Suprapubic skin (tissue), 4 donors: ENCODE results near the gene CAPG. TPM values are rescaled to one million over a fixed set of nuclear protein-coding genes. Genes with fewer than 3 reads are reported as not detected.

Experiments
- DNase-seq, 2 donors: peaks; one replicate each; pipeline ENCODE4 v3.0.0-alpha.2; 2019; ENCODE audit warnings: low spot score in 2 of 2
- H3K27ac ChIP-seq: fragments of 200-600 bp; sonication (generic); one replicate; pipeline ENCODE4 v1.5.1; 2019
- H3K27me3 ChIP-seq: fragments of 200-600 bp; sonication (generic); one replicate; pipeline ENCODE4 v1.5.1; 2019
- H3K36me3 ChIP-seq: fragments of 200-600 bp; sonication (generic); one replicate; pipeline ENCODE4 v1.5.1; 2019
- H3K4me1 ChIP-seq: fragments of 200-600 bp; sonication (generic); one replicate; pipeline ENCODE4 v1.5.1; 2019
- H3K4me3 ChIP-seq: fragments of 200-600 bp; sonication (generic); one replicate; pipeline ENCODE4 v1.5.1; 2019; ENCODE audit warnings: mild to moderate bottlenecking
- H3K9me3 ChIP-seq: fragments of 200-600 bp; sonication (generic); one replicate; pipeline ENCODE4 v1.5.1; 2019
- EP300 ChIP-seq: sonication (generic); formaldehyde crosslinking; IDR thresholded peaks from one replicate; pipeline ENCODE4 v1.6.1; 2017; ENCODE audit warnings: antibody characterized with exemption
- POLR2A ChIP-seq, 2 donors: fragments of 450-650 bp; IDR thresholded peaks; one replicate each; pipeline ENCODE4 v1.6.1; 2017; ENCODE audit warnings: antibody characterized with exemption in 2 of 2, mild to moderate bottlenecking in 2 of 2, moderate library complexity in 2 of 2
- POLR2AphosphoS5 ChIP-seq, 3 donors: sonication (generic); formaldehyde crosslinking; IDR thresholded peaks; one replicate each; pipeline ENCODE4 v1.6.1; 2017; ENCODE audit warnings: antibody characterized with exemption in 3 of 3
- WGBS: methylation state at CpG from one replicate; pipeline ENCODE4 v1.1.5; 2018; 5-methylcytosine and 5-hydroxymethylcytosine counted together
- total RNA-seq, 4 donors: library from RNA; depleted of rRNA; stranded (reverse); fragments of >200 nt; gene quantifications; one replicate each; pipeline ENCODE4 v1.1.0, GENCODE V29; 2016
- TF ChIP-seq, protein P1 (sequence below), 2 donors: fragments of 200-600 bp in 1 of 2; fragments of 450-650 bp in 1 of 2; sonication (generic) in 1 of 2; IDR thresholded peaks; one replicate each; pipeline ENCODE4 v1.5.1; 2016 to 2019; ENCODE audit warnings: antibody characterized with exemption in 2 of 2, mild to moderate bottlenecking in 1 of 2, moderate library complexity in 1 of 2

The CAPG gene
- total RNA-seq, 4 donors from 2014 or later = 139 to 212 (median 172) TPM

DNA sequence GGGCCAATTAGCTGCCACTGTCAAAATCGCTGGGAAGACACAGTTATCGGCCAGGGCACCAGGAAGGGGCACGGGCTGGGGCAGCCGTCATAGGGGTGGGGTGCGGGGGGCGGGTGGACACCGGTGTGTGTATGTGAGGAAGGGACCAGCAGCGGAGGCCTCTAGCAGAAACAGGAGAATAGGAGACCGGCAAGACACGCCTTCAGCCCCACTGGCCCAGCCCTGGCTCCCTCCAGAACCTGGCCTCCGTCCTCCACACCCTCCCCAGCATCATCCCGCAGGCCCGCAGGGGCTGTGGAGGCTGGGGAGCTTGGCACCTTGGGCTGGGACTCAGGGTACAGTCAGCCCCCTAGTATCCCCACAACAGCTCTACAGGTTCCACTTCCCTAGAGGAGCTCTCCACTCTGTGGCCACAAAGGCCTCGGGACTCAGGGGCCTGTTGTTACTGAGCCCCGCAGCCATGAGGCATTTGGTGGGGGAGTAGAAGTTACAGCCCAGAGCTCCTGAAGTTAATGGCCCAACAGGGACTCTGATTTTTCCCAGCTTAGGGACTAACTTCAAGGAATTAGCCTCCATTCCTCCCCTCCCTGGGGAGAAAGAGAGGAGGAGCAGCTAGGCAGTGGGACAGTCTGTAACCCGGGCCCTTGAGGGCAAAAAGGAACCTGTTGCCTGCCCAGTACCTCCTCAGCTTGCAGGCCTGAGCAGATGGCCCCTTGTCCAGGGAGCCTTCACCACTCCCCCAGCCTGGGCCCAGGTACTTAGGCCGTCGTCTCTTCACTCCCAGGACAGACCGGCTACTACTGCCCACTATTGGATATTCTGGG is 28.2 kb upstream of the CAPG start:
- TF ChIP-seq EP300 (no peak), POLR2A (IDR thresholded peaks at IDR 0.05) (no peak), POLR2AphosphoS5 (IDR thresholded peaks at IDR 0.05) (no peak)
- TF ChIP-seq, protein P1, sequence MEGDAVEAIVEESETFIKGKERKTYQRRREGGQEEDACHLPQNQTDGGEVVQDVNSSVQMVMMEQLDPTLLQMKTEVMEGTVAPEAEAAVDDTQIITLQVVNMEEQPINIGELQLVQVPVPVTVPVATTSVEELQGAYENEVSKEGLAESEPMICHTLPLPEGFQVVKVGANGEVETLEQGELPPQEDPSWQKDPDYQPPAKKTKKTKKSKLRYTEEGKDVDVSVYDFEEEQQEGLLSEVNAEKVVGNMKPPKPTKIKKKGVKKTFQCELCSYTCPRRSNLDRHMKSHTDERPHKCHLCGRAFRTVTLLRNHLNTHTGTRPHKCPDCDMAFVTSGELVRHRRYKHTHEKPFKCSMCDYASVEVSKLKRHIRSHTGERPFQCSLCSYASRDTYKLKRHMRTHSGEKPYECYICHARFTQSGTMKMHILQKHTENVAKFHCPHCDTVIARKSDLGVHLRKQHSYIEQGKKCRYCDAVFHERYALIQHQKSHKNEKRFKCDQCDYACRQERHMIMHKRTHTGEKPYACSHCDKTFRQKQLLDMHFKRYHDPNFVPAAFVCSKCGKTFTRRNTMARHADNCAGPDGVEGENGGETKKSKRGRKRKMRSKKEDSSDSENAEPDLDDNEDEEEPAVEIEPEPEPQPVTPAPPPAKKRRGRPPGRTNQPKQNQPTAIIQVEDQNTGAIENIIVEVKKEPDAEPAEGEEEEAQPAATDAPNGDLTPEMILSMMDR (IDR thresholded peaks at IDR 0.05) = no peak
- DNase-seq = peak in 1 of 2 donors; percentile 74
- H3K4me3 ChIP-seq = peak overlapping the region; percentile 49
- peaks cover 57% of the 10 kb centered on the region for H3K4me1 ChIP-seq
- WGBS = 38% methylated on average over 17 of the region's 19 CpGs
- H3K9me3 ChIP-seq = no peaks in the 10 kb centered on the region
- H3K27me3 ChIP-seq = no peaks in the 10 kb centered on the region
- H3K36me3 ChIP-seq = no peaks in the 10 kb centered on the region
- H3K27ac ChIP-seq = peak overlapping the region; percentile 88

DNA sequence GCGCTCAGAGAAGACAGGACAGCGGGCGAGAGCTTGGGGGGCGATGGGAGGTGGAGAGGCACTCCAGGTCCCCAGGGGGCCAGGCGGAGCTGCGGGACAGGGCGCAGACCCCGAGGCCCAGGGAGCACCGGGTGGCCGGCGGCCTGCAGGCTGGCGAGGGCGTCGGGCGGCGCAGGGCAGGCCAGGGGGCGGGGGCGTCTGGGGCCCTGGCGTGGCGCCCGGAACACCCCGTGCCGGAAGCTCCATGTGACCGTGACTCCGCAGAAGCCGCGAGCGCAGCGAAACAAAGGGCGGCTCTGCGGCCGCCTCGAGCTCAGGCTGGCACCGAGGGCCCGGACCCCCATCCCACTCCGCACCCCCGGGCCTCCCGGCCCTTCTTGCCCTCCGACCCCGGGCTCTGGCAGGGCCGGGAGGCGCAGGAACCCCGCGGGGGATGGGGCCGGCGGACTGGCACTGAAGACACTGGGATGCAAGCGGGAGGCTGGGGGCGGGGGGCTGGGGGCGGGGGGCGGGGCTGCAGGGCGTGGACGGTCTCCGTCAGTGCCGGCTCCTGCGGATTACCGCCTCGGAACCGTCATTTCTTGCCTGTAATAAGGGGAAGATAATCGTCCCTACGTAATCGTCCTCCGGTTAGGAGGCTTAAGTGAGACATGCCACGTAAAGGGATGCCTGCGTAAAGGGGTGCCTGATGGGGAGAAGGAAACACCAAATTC is 27.5 kb upstream of the CAPG start:
- Histone ChIP-seq H3K27me3 (no peaks in the 10 kb centered on the region), H3K4me3 (peak overlapping the region; percentile 49), H3K36me3 (no peaks in the 10 kb centered on the region), H3K27ac (peak overlapping the region; percentile 88), H3K9me3 (no peaks in the 10 kb centered on the region), H3K4me1 (peaks cover 62% of the 10 kb centered on the region)
- peak; percentile 91 for DNase-seq
- WGBS = 5% methylated on average over 26 of the region's 64 CpGs
- TF ChIP-seq, protein P1 (IDR thresholded peaks at IDR 0.05) = no peak
- TF ChIP-seq POLR2A (IDR thresholded peaks at IDR 0.05) = peak in 1 of 2 donors; percentile 84
- TF ChIP-seq POLR2AphosphoS5 (IDR thresholded peaks at IDR 0.05) = peak in 2 of 3 donors; percentile 34 to 87
- peak; percentile 58 for TF ChIP-seq EP300

DNA sequence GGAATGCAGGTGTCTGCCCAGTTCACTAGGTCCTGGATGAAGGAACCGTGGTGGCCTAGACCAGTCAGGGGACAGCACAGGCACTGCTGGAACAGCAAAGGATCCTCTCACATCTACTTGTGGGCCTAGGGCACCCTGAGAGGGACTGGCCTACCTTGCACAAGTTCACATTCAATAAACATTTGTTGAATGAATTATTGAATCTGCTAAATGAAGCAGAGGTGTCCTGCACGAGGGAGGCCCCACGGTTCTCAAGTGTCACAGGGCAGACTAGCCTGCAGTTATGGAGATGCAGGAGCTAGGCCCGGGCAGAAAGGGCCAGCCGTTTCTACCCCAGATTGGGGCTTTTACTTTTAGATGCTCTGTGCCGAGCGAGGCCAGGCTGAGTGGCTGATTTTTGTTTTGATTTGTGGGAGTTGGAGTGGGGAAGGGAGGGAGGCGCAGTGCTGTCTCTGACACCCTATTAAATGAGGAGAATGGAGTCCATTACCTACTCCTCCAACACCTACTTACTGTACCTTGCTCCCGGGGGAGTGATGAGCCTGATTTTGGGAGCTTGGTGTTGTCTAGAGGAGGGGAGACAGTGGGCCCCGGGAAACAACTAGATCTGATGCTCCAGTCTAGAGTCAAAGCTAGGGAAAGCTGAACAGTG is 26.8 kb upstream of the CAPG start:
- no peaks in the 10 kb centered on the region for H3K36me3 ChIP-seq
- no peaks in the 10 kb centered on the region for H3K9me3 ChIP-seq
- H3K4me1 ChIP-seq = peaks cover 62% of the 10 kb centered on the region
- DNase-seq = no peak
- H3K4me3 ChIP-seq = no peak overlapping the region
- peak overlapping the region; percentile 88 for H3K27ac ChIP-seq
- H3K27me3 ChIP-seq = no peaks in the 10 kb centered on the region
- no peak for TF ChIP-seq POLR2A (IDR thresholded peaks at IDR 0.05)
- no peak for TF ChIP-seq POLR2AphosphoS5 (IDR thresholded peaks at IDR 0.05)
- no peak for TF ChIP-seq EP300
- TF ChIP-seq, protein P1 (IDR thresholded peaks at IDR 0.05) = no peak
- WGBS = 64% methylated on average over 10 of the region's 10 CpGs

DNA sequence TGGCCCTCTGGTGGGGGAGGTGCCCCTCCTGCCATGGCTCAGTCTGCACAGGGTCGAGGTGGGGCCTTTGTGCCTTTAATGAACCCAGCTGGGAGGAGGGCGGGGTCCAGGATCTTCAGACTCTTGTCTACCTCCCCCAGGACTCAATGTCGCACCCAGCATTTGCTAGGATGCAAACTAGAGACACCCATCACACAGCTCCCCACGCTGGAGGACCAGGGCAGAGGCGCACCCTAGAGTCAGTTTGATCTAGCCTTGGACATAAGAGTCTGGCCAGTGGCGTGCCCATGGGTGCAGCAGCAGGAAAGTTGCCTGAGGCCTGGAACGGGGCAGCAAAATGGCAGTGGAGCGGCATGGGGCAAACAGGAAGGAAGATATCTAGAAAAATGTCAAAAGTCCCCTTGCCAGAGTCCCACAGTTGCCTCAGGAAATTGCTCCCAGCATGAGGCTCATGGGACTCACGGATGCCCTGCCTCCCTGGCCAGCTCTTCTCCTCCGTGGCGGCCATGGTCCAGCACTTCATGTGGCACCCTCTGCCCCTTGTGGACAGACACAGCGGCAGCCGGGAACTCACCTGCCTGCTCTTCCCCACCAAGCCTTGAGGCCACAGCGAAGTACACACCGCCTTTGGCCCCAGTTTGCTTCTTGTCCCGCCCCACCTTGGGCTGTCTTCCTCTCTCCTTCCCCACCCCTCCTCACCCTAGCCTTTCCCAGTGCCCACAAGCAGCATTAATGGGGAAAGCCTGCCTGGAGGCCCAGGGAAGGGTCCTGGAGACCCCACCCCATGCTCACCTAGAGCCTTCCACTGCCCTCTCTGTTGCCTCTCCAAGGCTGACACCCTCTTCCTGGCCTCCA is 26.0 kb upstream of the CAPG start:
- Histone ChIP-seq H3K27ac (peak overlapping the region; percentile 88), H3K4me1 (peaks cover 62% of the 10 kb centered on the region), H3K27me3 (no peaks in the 10 kb centered on the region), H3K9me3 (no peaks in the 10 kb centered on the region), H3K36me3 (no peaks in the 10 kb centered on the region), H3K4me3 (no peak overlapping the region)
- DNase-seq = no peak
- 86% methylated on average over 13 of the region's 16 CpGs for WGBS
- TF ChIP-seq, protein P1 (IDR thresholded peaks at IDR 0.05) = no peak
- TF ChIP-seq POLR2AphosphoS5 (IDR thresholded peaks at IDR 0.05) (no peak), EP300 (no peak), POLR2A (IDR thresholded peaks at IDR 0.05) (no peak)
